IMR-90 (cell line): ENCODE data around the gene ASPA. TPM values are rescaled to one million over a fixed set of nuclear protein-coding genes. Genes with fewer than 3 reads are reported as not detected.

ENCODE experiments used
- ATAC-seq: fragments of 200-7000 bp; cut with Tn5 transposase; 2 replicates; pipeline ENCODE4 v1.9.1; 2020; ENCODE audit warnings: low read depth, mild to moderate bottlenecking, moderate library complexity
- BruUV-seq: library from RNA; stranded (reverse); fragments of 400-500 nt; replicated peaks from 2 replicates; lab custom pipeline; 2021; lab: Mats Ljungman, UMichigan
- CTCF ChIA-PET: fragments of 300-600 bp; formaldehyde crosslinking; extraction: SDS; loops from one replicate; lab custom pipeline; 2021; ENCODE audit warnings: antibody characterized with exemption; lab: Yijun Ruan, JAX
- POLR2A ChIA-PET: fragments of 300-600 bp; sonication (Branson Sonifier 250); formaldehyde crosslinking; loops from one replicate; lab custom pipeline; 2022; ENCODE audit warnings: antibody characterized with exemption; ENCODE audit not compliant: unreplicated experiment; lab: Charles Lee
- DNase-seq: peaks from one replicate; pipeline ENCODE4 v3.0.0; 2013
- H2AFZ ChIP-seq: replicated peaks from 2 replicates; pipeline ENCODE3; 2013; ENCODE audit warnings: low read length, mild to moderate bottlenecking; ENCODE audit not compliant: poor library complexity
- H2AK5ac ChIP-seq: 2 replicates; pipeline ENCODE4 v1.6.1; 2013; ENCODE audit warnings: low read depth, low read length, inconsistent platforms
- H2AK9ac ChIP-seq: replicated peaks from 2 replicates; pipeline ENCODE3; 2013; ENCODE audit warnings: mild to moderate bottlenecking, low read depth, low read length, moderate library complexity; ENCODE audit not compliant: poor library complexity
- H2BK120ac ChIP-seq: 2 replicates; pipeline ENCODE4 v1.6.1; 2013; ENCODE audit warnings: low read depth, low read length, inconsistent platforms
- H2BK15ac ChIP-seq: 3 replicates; pipeline ENCODE4 v1.6.1; 2013; ENCODE audit warnings: low read depth, low read length, inconsistent platforms
- H2BK20ac ChIP-seq: 2 replicates; pipeline ENCODE4 v1.6.1; 2013; ENCODE audit warnings: low read depth, mild to moderate bottlenecking, inconsistent platforms, low read length, moderate library complexity
- H2BK5ac ChIP-seq: 2 replicates; pipeline ENCODE4 v1.6.1; 2013; ENCODE audit warnings: mild to moderate bottlenecking, low read depth, low read length, inconsistent platforms; ENCODE audit not compliant: poor library complexity, severe bottlenecking
- H3K14ac ChIP-seq: replicated peaks from 2 replicates; pipeline ENCODE4 v1.6.1; 2013; ENCODE audit warnings: low read depth, low read length, inconsistent platforms
- H3K18ac ChIP-seq: 2 replicates; pipeline ENCODE4 v1.6.1; 2013; ENCODE audit warnings: low read depth, low read length, control low read depth
- H3K23ac ChIP-seq: 2 replicates; pipeline ENCODE4 v1.6.1; 2013; ENCODE audit warnings: low read depth, low read length, inconsistent platforms
- H3K27ac ChIP-seq: 2 replicates; pipeline ENCODE4 v1.5.1; 2013; ENCODE audit warnings: mild to moderate bottlenecking, control low read depth, low read length; ENCODE audit not compliant: insufficient read depth
- H3K27me3 ChIP-seq: 2 replicates; pipeline ENCODE4 v1.6.1; 2013; ENCODE audit warnings: low read length; ENCODE audit not compliant: control insufficient read depth, insufficient read depth
- H3K36me3 ChIP-seq: 2 replicates; pipeline ENCODE4 v1.6.1; 2013; ENCODE audit warnings: low read length, mixed read lengths; ENCODE audit not compliant: control insufficient read depth, insufficient read depth
- H3K4ac ChIP-seq: 2 replicates; pipeline ENCODE4 v1.6.1; 2013; ENCODE audit warnings: low read depth, low read length, inconsistent platforms
- H3K4me1 ChIP-seq: 2 replicates; pipeline ENCODE4 v1.6.1; 2013; ENCODE audit warnings: low read length, mixed read lengths; ENCODE audit not compliant: control insufficient read depth, insufficient read depth
- H3K4me2 ChIP-seq: 2 replicates; pipeline ENCODE4 v1.6.1; 2013; ENCODE audit warnings: low read depth, mild to moderate bottlenecking, control low read depth, low read length, moderate library complexity
- H3K4me3 ChIP-seq: 2 replicates; pipeline ENCODE4 v1.5.1; 2013; ENCODE audit warnings: low read depth, mild to moderate bottlenecking, control low read depth, low read length, moderate library complexity; ENCODE audit not compliant: insufficient read depth
- H3K56ac ChIP-seq: 2 replicates; pipeline ENCODE4 v1.6.1; 2013; ENCODE audit warnings: low read length, inconsistent platforms; ENCODE audit not compliant: insufficient read depth; ENCODE audit errors: extremely low read depth
- H3K79me1 ChIP-seq, 2 experiments: 2 replicates each; pipeline ENCODE4 v1.6.1; 2013; ENCODE audit warnings: low read length in 2 of 2, inconsistent platforms in 1 of 2, low read depth in 1 of 2
- H3K9ac ChIP-seq: 2 replicates; pipeline ENCODE4 v1.6.1; 2013; ENCODE audit warnings: low read depth, low read length, control low read depth
- H3K9me1 ChIP-seq: 2 replicates; pipeline ENCODE4 v1.6.1; 2013; ENCODE audit warnings: low read length, inconsistent platforms; ENCODE audit not compliant: insufficient read depth
- H3K9me3 ChIP-seq: 2 replicates; pipeline ENCODE4 v1.6.1; 2013; ENCODE audit warnings: low read length; ENCODE audit not compliant: control insufficient read depth, insufficient read depth
- H4K20me1 ChIP-seq: 2 replicates; pipeline ENCODE4 v1.6.1; 2013; ENCODE audit warnings: low read length, inconsistent platforms; ENCODE audit not compliant: insufficient read depth
- H4K5ac ChIP-seq: 2 replicates; pipeline ENCODE4 v1.6.1; 2013; ENCODE audit warnings: mild to moderate bottlenecking, low read depth, low read length, control low read depth
- H4K8ac ChIP-seq, 2 experiments: 2 replicates each; pipeline ENCODE4 v1.6.1; 2013; ENCODE audit warnings: low read depth in 2 of 2, low read length in 2 of 2, control low read depth in 1 of 2, inconsistent platforms in 1 of 2
- H4K91ac ChIP-seq: 2 replicates; pipeline ENCODE4 v1.6.1; 2013; ENCODE audit warnings: low read depth, low read length, inconsistent platforms; ENCODE audit not compliant: insufficient read depth
- BHLHE40 ChIP-seq: fragments of 150-350 bp; IDR thresholded peaks from 2 replicates; pipeline ENCODE4 v1.6.1; 2016; ENCODE audit warnings: mild to moderate bottlenecking, low read depth, low read length
- CEBPB ChIP-seq: IDR thresholded peaks from 2 replicates; pipeline ENCODE4 v1.6.1; 2012; ENCODE audit warnings: low read depth, low read length, improper control_type of control experiment
- CHD1 ChIP-seq: IDR thresholded peaks from 2 replicates; pipeline ENCODE4 v1.6.1; 2012; ENCODE audit warnings: low read depth, low read length, improper control_type of control experiment
- FOS ChIP-seq: fragments of 150-350 bp; IDR thresholded peaks from 2 replicates; pipeline ENCODE4 v1.6.1; 2016; ENCODE audit warnings: low read depth, low read length
- MAFK ChIP-seq: IDR thresholded peaks from 2 replicates; pipeline ENCODE4 v1.6.1; 2012; ENCODE audit warnings: low read depth, low read length, improper control_type of control experiment
- MAZ ChIP-seq: IDR thresholded peaks from 2 replicates; pipeline ENCODE4 v1.6.1; 2012; ENCODE audit warnings: low read depth, mild to moderate bottlenecking, low read length, improper control_type of control experiment, moderate library complexity, borderline replicate concordance
- MXI1 ChIP-seq: IDR thresholded peaks from 2 replicates; pipeline ENCODE4 v1.6.1; 2012; ENCODE audit warnings: low read depth, mild to moderate bottlenecking, low read length, moderate library complexity, borderline replicate concordance
- NFE2L2 ChIP-seq: fragments of 150-350 bp; IDR thresholded peaks from 2 replicates; pipeline ENCODE4 v1.6.1; 2016; ENCODE audit warnings: low read depth, mild to moderate bottlenecking, low read length
- POLR2A ChIP-seq: IDR thresholded peaks from 2 replicates; pipeline ENCODE4 v1.6.1; 2012; ENCODE audit warnings: mild to moderate bottlenecking, low read depth, low read length
- RAD21 ChIP-seq: IDR thresholded peaks from 2 replicates; pipeline ENCODE4 v1.6.1; 2012; ENCODE audit warnings: low read length, improper control_type of control experiment
- RCOR1 ChIP-seq: IDR thresholded peaks from 2 replicates; pipeline ENCODE4 v1.6.1; 2012; ENCODE audit warnings: mild to moderate bottlenecking, low read length, improper control_type of control experiment; ENCODE audit not compliant: insufficient replicate concordance
- RFX5 ChIP-seq: IDR thresholded peaks from 2 replicates; pipeline ENCODE4 v1.8.0; 2012; ENCODE audit warnings: low read depth, mild to moderate bottlenecking, low read length, moderate library complexity
- SMC3 ChIP-seq: fragments of 150-350 bp; IDR thresholded peaks from 2 replicates; pipeline ENCODE4 v1.6.1; 2016; ENCODE audit warnings: low read depth, mild to moderate bottlenecking, antibody characterized with exemption, low read length, moderate library complexity
- USF2 ChIP-seq: fragments of 150-350 bp; IDR thresholded peaks from 2 replicates; pipeline ENCODE4 v1.6.1; 2017; ENCODE audit warnings: mild to moderate bottlenecking, antibody characterized with exemption, low read length, low read depth
- WGBS, 2 experiments: methylation state at CpG; one replicate each; pipeline versions ENCODE4 v1.1.5 to v1.1.7; 2013; ENCODE audit warnings: missing lambda C conversion rate in 2 of 2; ENCODE audit not compliant: insufficient read length in 1 of 2; ENCODE audit errors: extremely low coverage in 2 of 2; 5-methylcytosine and 5-hydroxymethylcytosine counted together
- dilution Hi-C: fragments of 300-500 bp; cut with HindIII; formaldehyde crosslinking; loops from one replicate; pipeline ENCODE4 v1.14.3; 2018; ENCODE audit warnings: low sequenced_read_pairs; ENCODE audit not compliant: unreplicated experiment
- in situ Hi-C: fragments of 300-500 bp; cut with MboI; formaldehyde crosslinking; loops from 3 replicates; pipeline ENCODE4 v1.14.3; 2019; ENCODE audit warnings: low sequenced_read_pairs, inconsistent platforms, mixed read lengths
- intact Hi-C: fragments of 100-400 bp; cut with micrococcal nuclease; formaldehyde crosslinking; loops from 2 replicates; pipeline ENCODE4 v1.10.0; 2022
- polyA plus RNA-seq, 3 experiments: library from polyadenylated mRNA; depleted of rRNA; stranded (reverse); fragments of >200 nt; gene quantifications; 2 replicates each; pipeline ENCODE4 v1.2.3, GENCODE V29; 2012; ENCODE audit warnings: low replicate concordance in 1 of 3
- total RNA-seq: library from RNA; depleted of rRNA; stranded (reverse); fragments of >200 nt; gene quantifications from 2 replicates; pipeline ENCODE4 v1.2.3, GENCODE V29; 2012
- TF ChIP-seq, protein P1 (sequence below): conservative IDR thresholded peaks from 2 replicates; pipeline ENCODE4 v1.5.1; 2012; ENCODE audit warnings: mild to moderate bottlenecking, low read depth, low read length, improper control_type of control experiment
- TF ChIP-seq, protein P2 (sequence below): fragments of 150-350 bp; IDR thresholded peaks from 2 replicates; pipeline ENCODE4 v1.6.1; 2016; ENCODE audit warnings: low read depth, mild to moderate bottlenecking, low read length, moderate library complexity, borderline replicate concordance

The ASPA gene
- total and polyA plus RNA-seq, 2 of the 4 experiments (the other 2 are of a cell fraction): 0.02 TPM; not detected in 1

GRCh38 chr17:3447625-3448024 is 28.2 kb upstream of the ASPA start:
- dilution Hi-C loops (no loop called here), in situ Hi-C loops (no loop called here), intact Hi-C loops (no loop called here)
- H2BK20ac ChIP-seq: no peak overlapping the region
- H3K27me3 ChIP-seq: no peaks in the 10 kb centered on the region
- no peak overlapping the region for H2BK15ac ChIP-seq
- H3K4ac ChIP-seq: no peak overlapping the region
- no peaks in the 10 kb centered on the region for H3K36me3 ChIP-seq
- no peaks in the 10 kb centered on the region for H3K79me1 ChIP-seq
- H3K56ac ChIP-seq: no peak overlapping the region
- H3K18ac ChIP-seq: no peak overlapping the region
- no peaks in the 10 kb centered on the region for H3K9me3 ChIP-seq
- ChIA-PET POLR2A (no interaction called here), CTCF (no interaction called here)
- no peaks in the 10 kb centered on the region for H3K4me1 ChIP-seq
- no CpG with 5 or more reads among the region's 2 CpGs for WGBS, 2 experiments
- no peak overlapping the region for H3K4me2 ChIP-seq
- H3K9me1 ChIP-seq: no peaks in the 10 kb centered on the region
- H3K23ac ChIP-seq: no peak overlapping the region
- DNase-seq (no peak), ATAC-seq (no peak)
- no peak overlapping the region for H4K5ac ChIP-seq
- no peak overlapping the region for H3K9ac ChIP-seq
- no peak overlapping the region for H2AK5ac ChIP-seq
- TF ChIP-seq, protein P1, sequence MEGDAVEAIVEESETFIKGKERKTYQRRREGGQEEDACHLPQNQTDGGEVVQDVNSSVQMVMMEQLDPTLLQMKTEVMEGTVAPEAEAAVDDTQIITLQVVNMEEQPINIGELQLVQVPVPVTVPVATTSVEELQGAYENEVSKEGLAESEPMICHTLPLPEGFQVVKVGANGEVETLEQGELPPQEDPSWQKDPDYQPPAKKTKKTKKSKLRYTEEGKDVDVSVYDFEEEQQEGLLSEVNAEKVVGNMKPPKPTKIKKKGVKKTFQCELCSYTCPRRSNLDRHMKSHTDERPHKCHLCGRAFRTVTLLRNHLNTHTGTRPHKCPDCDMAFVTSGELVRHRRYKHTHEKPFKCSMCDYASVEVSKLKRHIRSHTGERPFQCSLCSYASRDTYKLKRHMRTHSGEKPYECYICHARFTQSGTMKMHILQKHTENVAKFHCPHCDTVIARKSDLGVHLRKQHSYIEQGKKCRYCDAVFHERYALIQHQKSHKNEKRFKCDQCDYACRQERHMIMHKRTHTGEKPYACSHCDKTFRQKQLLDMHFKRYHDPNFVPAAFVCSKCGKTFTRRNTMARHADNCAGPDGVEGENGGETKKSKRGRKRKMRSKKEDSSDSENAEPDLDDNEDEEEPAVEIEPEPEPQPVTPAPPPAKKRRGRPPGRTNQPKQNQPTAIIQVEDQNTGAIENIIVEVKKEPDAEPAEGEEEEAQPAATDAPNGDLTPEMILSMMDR: no peak
- TF ChIP-seq USF2 (no peak), POLR2A (no peak), RFX5 (no peak), NFE2L2 (no peak), MXI1 (no peak), SMC3 (no peak), CHD1 (no peak), RAD21 (no peak), MAZ (no peak), BHLHE40 (no peak), RCOR1 (no peak), CEBPB (no peak), FOS (no peak), MAFK (no peak)
- TF ChIP-seq, protein P2, sequence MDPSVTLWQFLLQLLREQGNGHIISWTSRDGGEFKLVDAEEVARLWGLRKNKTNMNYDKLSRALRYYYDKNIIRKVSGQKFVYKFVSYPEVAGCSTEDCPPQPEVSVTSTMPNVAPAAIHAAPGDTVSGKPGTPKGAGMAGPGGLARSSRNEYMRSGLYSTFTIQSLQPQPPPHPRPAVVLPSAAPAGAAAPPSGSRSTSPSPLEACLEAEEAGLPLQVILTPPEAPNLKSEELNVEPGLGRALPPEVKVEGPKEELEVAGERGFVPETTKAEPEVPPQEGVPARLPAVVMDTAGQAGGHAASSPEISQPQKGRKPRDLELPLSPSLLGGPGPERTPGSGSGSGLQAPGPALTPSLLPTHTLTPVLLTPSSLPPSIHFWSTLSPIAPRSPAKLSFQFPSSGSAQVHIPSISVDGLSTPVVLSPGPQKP: no peak
- no peak overlapping the region for H4K91ac ChIP-seq
- no peak overlapping the region for H2BK120ac ChIP-seq
- no peaks in the 10 kb centered on the region for H4K20me1 ChIP-seq
- no peak overlapping the region for H4K8ac ChIP-seq
- H3K27ac ChIP-seq: no peak overlapping the region
- no peak overlapping the region for H2AK9ac ChIP-seq
- H2AFZ ChIP-seq: no peak overlapping the region
- no TSS peak for BruUV-seq
- no peak overlapping the region for H3K4me3 ChIP-seq
- no peak overlapping the region for H3K14ac ChIP-seq
- H2BK5ac ChIP-seq: no peak overlapping the region
